ENCODE data around the gene TMEM171. TPM values are rescaled to one million over a fixed set of nuclear protein-coding genes. Genes with fewer than 3 reads are reported as not detected.
A peak's percentile ranks its signal among the peaks of the same experiment; 100 is the strongest.

Gene TMEM171
- total RNA-seq, 3 donors from 2014 or later = 0.26 TPM; not detected in 2

GRCh38 chr5:73178265-73178664 lies 57.9 kb downstream of the TMEM171 start:
- peaks cover 79% of the 10 kb centered on the region for H3K27me3 Mint-ChIP-seq (ENCODE audit: low read depth)
- peak in 1 of 2 donors; percentile 43 for ATAC-seq
- no peak overlapping the region for H3K4me3 Mint-ChIP-seq
- no peak for DNase-seq
- no peaks in the 10 kb centered on the region for H3K9me3 Mint-ChIP-seq
- no peaks in the 10 kb centered on the region for H3K4me1 Mint-ChIP-seq (ENCODE audit: low read depth)
- H3K36me3 Mint-ChIP-seq (ENCODE audit: insufficient read depth) = no peaks in the 10 kb centered on the region

GRCh38 chr5:73179730-73180129 lies 59.4 kb downstream of the TMEM171 start:
- H3K9me3 Mint-ChIP-seq = peaks cover 5% of the 10 kb centered on the region
- DNase-seq = no peak
- no peak overlapping the region for H3K4me3 Mint-ChIP-seq
- H3K4me1 Mint-ChIP-seq (ENCODE audit: low read depth) = no peaks in the 10 kb centered on the region
- peaks cover 75% of the 10 kb centered on the region for H3K27me3 Mint-ChIP-seq (ENCODE audit: low read depth)
- H3K36me3 Mint-ChIP-seq (ENCODE audit: insufficient read depth) = no peaks in the 10 kb centered on the region
- no peak for ATAC-seq

- ATAC-seq = no peak
Observed at GRCh38 chr5:73180566-73180965, 60.2 kb downstream of the TMEM171 start.

More at GRCh38 chr5:73180566-73180965, 60.2 kb downstream of the TMEM171 start:
- DNase-seq = no peak
- Mint-ChIP-seq H3K36me3 (ENCODE audit: insufficient read depth) (no peaks in the 10 kb centered on the region), H3K4me1 (ENCODE audit: low read depth) (no peaks in the 10 kb centered on the region), H3K4me3 (no peak overlapping the region), H3K27me3 (ENCODE audit: low read depth) (peaks cover 70% of the 10 kb centered on the region), H3K9me3 (peaks cover 5% of the 10 kb centered on the region)

Other genes with a start within 250 kb of the TMEM171 start
- gene FCHO2, start 164.5 kb upstream of the TMEM171 start, total RNA-seq = under 1 TPM; 0.47 to 0.52 (median 0.51) TPM
- not detected for gene TMEM174, start 52.6 kb downstream of the TMEM171 start, total RNA-seq

All from activated T-cell treated with anti-CD3 and anti-CD28 coated beads, Interleukin-2, amount 50 U/mL, for 4 hours (primary cell).